Transverse colon (tissue), 4 donors: ENCODE results near the gene LAMC2.

Experiments used
- CTCF ChIP-seq, 5 experiments: fragments of 200-600 bp in 3 of 5; fragments of 450-650 bp in 2 of 5; sonication (generic) in 3 of 5; IDR thresholded peaks; 1 replicate in 2 of 5; 2 replicates in 3 of 5; pipeline ENCODE4 v1.5.1; 2016 to 2017; ENCODE audit warnings: antibody characterized with exemption in 5 of 5, inconsistent platforms in 3 of 5, mild to moderate bottlenecking in 2 of 5, moderate library complexity in 1 of 5
- POLR2AphosphoS5 ChIP-seq, 3 donors: sonication (generic); formaldehyde crosslinking; IDR thresholded peaks; one replicate each; pipeline ENCODE4 v1.6.1; 2016; ENCODE audit warnings: antibody characterized with exemption in 3 of 3

- no peak for TF ChIP-seq CTCF (IDR thresholded peaks at IDR 0.05)
- TF ChIP-seq POLR2AphosphoS5 (IDR thresholded peaks at IDR 0.05), result no peak
These were observed 21.1 kb upstream of the LAMC2 start for GRCh38 chr1:183164963-183165362.
